Limb (tissue), 2 donors: Measurements from ENCODE around the gene KNDC1.
"Not testable (repeated sequence)": the region's sequence is repeated elsewhere in the genome, so short reads cannot be mapped to it uniquely, and the experiment has no call there.

ENCODE experiments used
- DNase-seq, 2 donors: peaks; one replicate each; pipeline ENCODE4 v3.0.0-alpha.2; 2016; ENCODE audit errors: extremely low spot score in 2 of 2

Gene KNDC1

DNA sequence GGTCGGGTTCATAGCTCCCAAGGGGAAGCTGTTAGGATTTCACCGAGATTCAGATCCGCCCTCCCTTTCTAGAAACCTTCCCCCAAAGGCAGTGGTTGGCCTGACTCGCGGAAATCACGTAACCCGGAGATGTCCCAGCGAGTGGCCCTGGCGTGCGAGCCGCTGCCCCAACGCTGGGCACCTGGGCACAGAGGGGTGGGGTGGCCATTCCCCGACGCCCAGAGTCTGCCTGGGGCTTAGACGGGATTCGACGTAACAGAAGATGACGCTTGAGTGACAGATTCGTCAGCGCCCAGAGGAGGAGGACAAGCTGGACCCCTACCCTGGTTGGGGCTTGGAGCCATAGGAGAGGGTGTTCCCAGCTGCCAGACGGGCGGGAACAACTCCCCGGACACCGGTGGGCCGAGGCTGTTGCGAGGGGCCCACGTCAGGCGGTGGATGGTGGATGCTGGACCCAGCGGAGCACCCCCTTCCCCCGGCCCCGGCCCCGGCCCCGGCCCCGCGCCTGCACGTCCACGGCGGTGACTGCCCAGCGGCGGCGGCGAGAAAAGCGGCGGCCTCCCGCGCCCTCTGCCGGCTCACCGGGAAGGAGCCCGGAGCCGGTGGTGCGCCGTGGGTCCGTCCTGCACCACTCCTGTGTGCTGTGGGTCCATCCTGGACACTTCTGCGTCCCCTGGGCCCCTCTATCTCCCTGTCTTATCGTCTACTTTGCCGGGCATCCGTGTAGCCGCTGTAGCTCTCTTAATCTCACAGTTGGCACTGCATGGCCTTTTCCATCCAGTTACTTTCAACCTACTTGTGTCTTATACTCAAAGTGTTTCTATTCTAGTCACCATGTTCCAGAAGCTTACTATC is 35.4 kb upstream of the KNDC1 start:
- DNase-seq = peak in 1 of 2 donors; percentile 76

DNA sequence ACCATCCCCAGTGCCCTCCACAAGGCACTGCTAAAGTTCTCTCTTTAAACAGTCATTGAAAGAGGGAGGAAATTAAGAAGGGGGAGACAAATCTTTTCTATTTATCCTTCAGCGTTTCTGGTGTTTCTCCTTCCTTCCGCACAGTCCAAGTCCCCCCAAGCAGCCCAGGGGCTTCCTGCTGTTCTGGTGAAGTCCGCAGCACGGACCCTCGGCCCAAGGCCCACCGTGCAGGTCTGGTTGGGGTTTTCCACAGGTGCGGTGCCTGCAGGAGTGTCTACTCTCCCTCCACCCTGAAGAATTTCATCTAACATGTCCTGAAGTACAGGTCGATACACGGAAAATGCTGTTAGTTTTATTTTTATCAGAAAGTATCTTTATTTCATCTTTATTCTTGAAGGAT is 34.1 kb upstream of the KNDC1 start:
- peak in 1 of 2 donors; percentile 2 for DNase-seq

DNA sequence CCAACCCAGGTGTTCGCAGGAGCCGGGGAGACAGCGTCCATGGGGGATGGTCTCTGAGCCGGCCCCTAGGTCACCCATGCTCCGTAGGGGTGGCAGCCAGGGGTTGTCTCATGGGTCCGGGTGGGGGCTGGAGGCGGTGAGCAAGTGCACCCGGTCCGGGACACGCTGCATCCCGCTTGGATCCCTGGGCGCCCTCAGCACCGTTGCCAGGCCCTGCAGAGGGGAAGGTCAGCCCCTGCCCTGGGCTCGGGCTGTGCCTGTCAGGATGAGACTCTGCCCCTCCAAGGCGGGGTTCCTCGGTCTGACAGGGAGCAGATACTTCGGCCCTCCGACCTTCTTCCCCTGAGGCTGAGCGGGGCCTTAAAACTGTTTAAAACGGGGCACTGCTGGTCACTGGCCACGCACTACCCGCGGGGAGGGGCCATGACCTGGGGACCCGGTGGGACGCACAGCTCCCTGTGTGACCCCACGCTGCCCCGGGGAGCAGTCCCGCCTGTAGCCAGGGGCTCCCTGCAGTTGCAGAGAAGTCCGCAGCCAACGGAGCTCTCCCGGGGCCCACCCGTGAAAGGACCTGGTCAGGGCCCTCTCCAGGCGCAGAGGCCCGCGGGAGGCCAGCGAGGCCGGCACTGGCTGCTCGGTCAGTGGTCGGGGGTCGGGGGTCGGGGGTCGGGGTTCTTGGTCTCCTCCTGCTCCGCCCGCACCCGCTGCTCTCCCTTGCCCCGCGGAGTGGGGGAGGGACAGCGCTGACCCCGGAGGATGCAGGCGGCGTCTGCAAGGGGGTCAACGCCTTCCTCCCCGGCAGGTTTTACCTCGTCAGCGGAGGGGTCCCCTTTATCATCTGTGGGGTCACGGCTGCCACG is 33.4 kb upstream of the KNDC1 start:
- peak in 1 of 2 donors; percentile 28 for DNase-seq

DNA sequence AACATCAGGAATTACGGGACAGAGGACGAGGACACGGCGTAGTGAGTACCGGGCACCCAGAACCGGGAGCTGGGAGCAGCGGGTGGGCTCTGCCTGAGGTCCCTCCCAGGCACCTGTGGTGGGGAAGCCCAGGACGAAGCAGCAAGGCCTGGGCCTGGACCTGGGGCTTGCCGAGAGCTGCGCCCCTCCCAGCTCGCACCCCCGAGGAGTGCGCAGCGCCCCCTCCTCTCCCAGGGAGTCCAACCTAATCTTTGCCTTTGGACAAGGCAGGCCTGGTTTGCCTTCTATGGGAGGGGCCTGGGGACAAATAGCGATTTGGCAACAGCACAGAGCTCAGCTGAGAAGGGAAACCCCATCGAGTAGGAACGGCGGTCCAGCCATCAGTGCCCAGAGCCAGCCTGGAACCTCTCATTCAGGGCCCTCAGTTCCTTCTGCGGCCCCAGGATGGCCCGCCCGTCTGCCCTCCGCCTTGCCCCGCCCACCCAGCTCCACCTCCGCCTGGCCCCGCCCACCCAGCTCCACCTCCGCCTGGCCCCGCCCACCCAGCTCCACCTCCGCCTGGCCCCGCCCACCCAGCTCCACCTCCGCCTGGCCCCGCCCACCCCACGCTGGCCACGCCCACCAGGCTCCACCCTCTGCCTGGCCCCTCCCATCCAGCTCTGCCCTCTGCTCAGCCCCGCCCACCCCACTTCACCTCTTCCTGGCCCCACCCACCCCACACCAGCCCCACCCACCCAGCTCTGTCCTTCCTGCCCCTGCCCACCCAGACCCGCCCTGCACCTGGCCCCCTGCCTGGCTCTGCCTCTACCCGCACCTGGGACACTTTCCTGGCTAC is 32.5 kb upstream of the KNDC1 start:
- peak in 1 of 2 donors; percentile 44 for DNase-seq

DNA sequence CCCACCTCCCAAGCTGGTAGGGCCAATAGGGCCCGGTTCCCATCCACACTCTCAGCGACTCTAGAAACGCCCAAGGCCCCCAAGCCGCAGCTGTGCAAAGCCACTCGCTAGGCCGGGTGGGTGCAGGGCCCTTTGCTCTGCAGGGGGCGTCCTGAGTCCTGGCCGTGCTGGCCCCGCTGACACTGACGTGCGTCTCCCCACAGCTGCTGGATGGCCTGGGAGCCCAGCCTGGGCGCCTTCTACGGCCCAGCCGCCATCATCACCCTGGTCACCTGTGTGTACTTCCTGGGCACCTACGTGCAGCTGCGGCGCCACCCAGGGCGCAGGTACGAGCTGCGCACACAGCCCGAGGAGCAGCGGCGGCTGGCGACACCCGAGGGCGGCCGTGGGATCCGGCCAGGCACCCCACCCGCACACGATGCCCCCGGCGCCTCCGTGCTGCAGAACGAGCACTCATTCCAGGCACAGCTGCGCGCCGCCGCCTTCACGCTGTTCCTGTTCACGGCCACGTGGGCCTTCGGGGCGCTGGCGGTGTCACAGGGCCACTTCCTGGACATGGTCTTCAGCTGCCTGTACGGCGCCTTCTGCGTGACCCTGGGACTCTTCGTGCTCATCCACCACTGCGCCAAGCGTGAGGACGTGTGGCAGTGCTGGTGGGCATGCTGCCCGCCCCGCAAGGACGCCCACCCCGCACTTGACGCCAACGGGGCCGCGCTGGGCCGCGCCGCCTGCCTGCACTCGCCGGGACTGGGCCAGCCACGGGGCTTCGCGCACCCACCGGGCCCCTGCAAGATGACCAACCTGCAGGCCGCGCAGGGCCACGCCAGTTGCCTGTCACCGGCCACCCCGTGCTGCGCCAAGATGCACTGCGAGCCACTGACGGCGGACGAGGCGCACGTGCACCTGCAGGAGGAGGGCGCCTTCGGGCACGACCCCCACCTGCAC is 31.6 kb upstream of the KNDC1 start:
- peak in 1 of 2 donors; percentile 24 for DNase-seq

DNA sequence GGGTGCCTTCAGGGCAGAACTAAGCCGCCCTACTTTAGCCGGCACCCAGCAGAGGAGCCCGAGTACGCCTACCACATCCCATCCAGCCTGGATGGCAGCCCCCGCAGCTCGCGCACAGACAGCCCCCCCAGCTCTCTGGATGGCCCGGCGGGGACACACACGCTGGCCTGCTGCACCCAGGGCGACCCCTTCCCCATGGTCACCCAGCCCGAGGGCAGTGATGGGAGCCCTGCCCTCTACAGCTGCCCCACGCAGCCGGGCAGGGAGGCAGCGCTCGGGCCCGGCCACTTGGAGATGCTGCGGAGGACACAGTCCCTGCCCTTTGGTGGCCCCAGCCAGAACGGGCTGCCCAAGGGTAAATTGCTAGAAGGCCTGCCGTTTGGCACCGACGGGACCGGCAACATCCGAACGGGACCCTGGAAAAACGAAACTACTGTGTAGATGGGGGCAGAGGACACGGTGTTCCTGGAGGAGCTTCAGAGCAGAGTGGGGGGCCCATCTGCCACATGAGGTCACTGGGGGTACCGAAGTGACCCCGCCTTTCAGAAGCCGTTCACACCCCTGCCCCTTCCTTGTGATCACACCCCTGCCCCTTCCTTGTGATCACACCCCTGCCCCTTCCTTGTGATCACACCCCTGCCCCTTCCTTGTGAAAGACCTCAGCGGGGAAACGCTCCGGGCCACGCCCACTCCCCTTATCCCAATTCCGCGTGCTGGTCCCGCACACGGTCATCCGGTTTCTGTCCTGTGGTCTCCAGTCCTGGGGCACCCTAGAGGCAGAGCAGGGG is 30.8 kb upstream of the KNDC1 start:
- no peak for DNase-seq

DNA sequence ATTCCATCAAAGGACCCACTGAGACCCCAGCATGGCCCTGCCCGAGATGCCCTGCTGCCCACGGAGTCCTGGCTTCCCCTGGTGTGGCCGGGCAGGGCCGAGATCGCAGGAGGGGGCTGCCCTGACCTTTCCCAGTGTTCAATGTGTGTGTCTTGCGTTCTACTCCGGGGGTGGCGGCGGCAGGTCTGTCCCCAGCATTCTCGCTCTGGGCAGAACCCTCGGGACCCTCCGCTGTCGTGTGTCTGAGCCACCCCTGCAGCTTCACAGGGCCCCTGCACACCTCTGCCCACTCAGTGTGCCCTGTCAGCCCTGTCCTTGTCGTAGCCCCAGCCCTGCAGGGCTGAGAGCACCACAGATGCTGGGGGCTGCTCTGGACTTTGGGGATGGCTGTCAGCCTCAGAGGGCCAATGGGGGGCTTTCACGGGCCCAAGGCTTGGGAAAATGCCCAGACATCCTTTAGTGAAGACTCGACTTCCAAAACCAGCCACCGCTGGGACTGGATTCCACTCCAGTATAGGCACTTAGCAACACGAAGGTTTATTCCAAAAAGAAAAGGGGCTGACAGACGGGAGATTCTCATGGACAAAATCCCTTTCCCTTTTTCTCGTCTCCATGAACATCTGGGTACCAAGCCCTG is 30.0 kb upstream of the KNDC1 start:
- no peak for DNase-seq

DNA sequence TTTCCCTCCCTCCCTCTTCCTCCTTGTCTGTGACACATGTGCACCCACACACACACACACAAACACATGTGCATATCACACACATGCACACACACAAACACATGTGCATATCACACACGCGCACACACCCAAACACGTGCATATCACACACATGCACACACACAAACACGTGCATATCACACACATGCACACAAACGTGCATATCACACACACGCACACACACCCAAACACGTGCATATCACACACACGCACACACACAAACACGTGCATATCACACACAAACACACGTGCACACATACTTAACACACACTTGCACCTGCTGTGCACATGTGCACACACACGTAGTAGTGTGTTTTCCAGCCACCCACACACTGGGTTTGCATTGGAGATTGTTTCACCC is 29.4 kb upstream of the KNDC1 start:
- DNase-seq = no peak

DNA sequence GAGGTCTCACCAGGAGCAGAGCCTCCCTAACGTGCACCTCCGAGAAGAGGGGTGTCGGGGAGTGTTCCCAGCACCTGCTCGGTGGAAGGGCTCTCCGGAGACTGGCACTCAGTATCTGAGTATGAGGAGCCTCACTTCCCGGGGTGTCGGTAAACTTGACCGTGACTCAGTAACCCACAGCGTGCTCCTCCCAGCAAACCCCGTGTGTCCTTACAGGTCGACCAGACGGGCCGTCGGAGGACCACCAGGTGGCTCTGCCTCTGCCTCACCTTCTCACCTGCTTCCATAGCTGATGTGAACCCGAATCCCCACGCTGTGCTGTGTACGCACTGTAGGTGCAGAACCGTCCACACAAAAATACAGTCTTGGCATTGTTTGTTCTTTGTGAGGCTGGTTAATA is 29.0 kb upstream of the KNDC1 start:
- no peak for DNase-seq

DNA sequence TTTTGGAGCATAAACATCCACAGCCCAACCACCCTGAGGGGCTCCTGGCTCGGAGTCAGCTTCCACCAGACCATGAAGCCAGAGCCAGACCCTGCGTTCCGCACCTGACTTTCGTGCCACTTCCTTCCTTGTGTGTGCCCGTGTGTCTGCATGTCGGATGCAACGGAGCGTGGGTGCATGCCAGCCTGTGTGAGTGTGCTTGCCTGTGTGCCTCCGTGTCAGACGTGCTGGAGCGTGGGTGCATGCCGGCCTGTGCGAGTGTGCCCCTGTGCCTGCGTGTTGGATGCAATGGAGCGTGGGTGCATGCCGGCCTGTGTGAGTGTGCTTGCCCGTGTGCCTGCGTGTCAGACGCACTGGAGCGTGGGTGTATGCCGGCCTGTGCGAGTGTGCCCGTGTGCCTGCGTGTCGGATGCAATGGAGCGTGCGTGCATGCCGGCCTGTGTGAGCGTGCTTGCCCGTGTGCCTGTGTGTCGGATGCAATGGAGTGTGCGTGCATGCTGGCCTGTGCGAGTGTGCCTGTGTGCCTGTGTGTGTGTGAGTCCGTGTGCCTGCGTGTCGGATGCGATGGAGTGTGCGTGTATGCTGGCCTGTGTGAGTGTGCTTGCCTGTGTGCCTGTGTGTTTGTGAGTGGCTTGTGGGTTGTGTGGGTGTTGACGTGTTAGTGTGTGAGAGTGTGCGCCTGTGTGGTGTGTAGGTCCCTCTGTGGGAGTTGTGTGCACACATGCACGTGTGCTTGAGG is 28.1 kb upstream of the KNDC1 start:
- DNase-seq = no peak

DNA sequence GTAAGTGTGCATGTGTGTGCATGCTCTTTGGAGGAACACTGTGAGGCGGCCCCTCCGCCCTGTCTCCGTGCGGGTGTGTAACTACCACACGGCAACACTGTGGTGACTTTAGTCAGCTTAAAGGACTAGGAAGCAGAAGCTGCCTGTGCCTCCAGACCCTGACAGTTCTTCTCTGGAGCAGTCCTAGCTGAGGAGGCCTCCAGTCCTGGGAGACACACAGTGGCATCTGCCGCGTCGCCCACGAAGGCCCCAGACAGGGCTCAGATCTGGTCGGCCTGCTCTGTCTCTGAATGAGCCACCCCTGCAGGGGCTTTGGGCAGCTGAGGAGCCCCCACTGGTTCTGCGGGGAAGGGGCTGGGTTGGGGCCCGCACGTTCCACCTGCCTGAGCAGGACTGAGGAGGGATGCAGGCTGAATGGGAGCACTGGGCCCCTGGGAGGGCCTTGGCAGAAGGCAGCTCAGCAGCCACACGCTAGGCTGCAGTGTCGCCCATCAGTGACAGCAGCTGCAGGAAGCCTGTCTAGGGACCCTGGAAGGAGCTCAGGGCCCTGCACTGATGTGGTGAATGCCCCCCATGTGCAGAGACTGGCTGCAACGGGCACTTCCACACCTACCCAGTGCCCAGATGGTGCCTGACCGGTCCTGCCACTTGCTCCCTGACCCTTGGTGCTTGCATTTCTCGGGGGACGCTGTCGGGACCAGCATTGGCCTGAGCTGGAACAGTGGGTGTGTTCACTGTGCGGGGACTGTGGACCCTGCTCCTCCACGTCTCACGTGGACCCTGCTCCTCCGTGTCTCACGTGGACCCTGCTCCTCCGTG is 27.3 kb upstream of the KNDC1 start:
- no peak for DNase-seq

DNA sequence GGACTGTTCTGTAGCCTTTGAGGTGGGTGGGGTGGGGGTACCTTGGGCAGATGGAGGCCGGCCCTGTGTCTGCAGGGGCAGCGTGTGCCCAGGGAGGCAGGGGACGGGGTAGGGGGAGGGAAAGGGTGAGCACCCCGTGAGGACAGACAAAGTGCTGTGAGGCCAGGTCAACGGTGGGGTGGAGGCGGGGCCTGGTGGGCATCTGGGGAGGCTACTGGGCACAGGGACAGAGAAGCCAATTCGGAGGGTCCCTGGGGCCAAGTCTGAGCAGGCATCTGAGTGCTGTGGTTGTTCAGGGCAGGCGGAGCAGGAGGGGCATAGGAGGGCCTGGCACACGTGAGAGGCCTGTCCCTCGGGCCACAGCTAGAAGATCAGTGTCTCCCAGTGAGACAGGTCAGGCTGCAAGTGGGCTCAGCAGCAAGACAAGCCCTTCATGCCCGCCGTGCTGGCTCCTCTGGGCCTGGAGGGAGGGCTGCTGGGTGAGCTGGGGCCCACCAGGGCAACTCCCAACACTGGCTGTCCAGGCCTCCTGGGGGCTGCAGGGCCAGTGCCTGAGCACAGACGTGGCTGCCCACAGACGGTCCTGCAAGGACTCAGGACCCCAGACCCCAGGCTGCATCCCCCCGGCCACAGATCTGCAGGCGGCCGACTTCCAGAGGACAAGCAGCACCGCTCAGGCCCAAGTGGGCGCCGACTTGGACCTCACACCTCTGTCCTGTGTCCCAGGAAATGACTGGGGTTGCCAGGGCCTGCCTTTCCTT is 26.4 kb upstream of the KNDC1 start:
- DNase-seq = no peak

DNA sequence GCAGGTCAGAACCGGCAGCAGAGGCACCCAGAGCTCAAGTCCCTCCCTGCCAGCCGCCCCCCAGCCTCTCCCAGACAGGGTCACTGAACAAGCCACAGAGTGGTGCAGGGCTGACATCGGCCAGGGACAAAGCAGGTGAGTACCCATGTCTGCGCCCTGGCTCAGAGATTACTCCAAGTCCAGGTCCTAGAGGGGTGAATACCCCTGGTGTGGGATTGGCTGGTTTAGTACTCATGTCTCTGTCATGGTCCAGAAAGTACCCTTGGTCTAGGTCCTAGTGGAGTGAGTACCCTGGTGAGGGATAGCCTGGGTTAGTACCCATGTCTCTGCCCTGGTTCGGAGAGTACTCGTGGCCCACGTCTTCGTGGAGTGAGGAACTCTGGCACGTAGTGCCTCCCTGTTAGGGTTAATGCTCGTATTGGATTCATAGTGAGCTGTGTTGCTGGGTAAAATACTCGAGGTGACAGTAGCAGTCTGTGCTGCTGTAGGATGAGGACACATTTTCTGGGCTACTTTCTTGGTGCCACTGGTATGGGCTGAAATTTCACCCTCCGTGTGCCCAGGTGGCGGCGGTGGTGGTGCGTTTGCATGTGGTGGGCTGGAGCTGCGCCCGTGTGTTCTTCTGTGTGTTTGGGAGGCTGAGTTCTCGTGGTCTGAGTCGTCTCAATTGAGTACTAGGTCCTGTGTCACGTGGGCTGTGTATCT is 25.5 kb upstream of the KNDC1 start:
- no peak for DNase-seq

DNA sequence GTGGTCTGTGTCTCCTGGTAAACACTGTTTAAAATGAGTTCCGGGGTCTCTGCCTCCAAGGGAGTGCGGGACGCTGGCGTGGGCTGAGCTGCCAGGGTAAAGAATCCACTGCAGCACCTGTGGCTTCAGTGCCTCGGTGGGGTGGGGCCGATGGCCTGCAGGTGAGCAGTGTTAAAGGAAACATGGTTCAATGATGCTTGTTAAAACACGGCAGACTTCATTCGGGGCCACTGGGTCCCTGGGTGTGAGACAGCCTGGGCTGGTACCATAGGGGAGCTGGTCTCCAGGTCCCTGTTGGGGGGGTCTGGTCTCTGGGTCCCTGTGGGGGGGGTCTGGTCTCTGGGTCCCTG is 24.9 kb upstream of the KNDC1 start:
- DNase-seq = no peak

DNA sequence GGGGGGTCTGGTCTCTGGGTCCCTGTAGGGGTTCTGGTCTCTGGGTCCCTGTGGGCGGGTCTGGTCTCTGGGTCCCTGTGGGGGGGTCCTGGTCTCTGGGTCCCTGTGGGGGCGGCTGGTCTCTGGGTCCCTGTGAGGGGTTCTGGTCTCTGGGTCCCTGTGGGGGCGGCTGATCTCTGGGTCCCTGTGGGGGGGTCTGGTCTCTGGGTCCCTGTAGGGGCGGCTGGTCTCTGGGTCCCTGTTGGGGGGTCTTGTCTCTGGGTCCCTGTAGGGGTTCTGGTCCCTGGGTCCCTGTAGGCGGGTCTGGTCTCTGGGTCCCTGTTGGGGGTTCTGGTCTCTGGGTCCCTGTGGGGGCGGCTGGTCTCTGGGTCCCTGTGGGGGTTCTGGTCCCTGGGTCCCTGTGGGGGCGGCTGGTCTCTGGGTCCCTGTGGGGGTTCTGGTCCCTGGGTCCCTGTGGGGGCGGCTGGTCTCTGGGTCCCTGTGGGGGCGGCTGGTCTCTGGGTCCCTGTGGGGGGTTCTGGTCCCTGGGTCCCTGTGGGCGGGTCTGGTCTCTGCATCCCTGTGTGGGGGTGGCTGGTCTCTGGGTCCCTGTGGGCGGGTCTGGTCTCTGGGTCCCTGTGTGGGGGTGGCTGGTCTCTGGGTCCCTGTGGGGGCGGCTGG is 22.4 kb upstream of the KNDC1 start:
- not testable (repeated sequence) for DNase-seq

DNA sequence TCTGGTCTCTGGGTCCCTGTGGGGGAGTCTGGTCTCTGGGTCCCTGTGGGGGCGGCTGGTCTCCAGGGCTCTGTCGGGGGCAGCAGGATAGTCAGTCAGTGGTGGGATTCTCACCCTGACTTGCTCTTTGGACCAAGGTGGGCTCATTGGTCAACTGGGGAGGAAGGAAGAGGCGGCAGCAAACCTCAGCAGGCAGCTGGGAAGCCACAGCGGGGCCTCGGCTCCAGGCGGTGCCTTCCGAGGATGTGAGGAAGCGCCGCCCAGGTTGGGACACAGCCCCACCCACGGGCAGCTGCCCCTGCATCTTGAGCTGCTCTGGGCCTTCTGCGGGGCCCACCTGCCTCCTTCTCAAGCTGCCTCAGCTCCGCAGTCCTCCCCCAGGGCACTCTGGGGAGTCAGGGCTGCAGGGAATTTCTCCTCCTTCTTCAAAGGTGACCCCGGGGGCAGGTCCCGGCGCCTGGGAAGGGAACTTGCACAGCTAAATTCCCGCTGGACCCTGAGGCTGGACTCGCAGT is 20.4 kb upstream of the KNDC1 start:
- DNase-seq = no peak
